ENCODE data around the gene SUB1. TPM values are rescaled to one million over a fixed set of nuclear protein-coding genes. Genes with fewer than 3 reads are reported as not detected.
"Not testable (repeated sequence)": the region's sequence is repeated elsewhere in the genome, so short reads cannot be mapped to it uniquely, and the experiment has no call there.

Gene SUB1
- polyA plus RNA-seq (2014; cell fraction: cytosol; rRNA removed), result 158 and 203 TPM in 2 replicates
- 153 and 259 TPM in 2 replicates for polyA plus RNA-seq (2014; cell fraction: nucleus; rRNA removed)

GRCh38 chr5:32585446-32586275, at the start of gene SUB1:
Gene SUB1, plus strand, starts transcription at chr5:32585557. Its CDS starts 2,956 bp downstream, at chr5:32588513.
- peak; percentile 94 for DNase-seq (ENCODE audit: low spot score)

GRCh38 chr5:32536246-32536645, 49.1 kb upstream of the SUB1 start:
- no peak for DNase-seq (ENCODE audit: low spot score)

- not testable (repeated sequence) for DNase-seq (ENCODE audit: low spot score)
These were observed 47.8 kb upstream of the SUB1 start for GRCh38 chr5:32537437-32538029.

- DNase-seq (ENCODE audit: low spot score), result no peak
These were observed 47.3 kb upstream of the SUB1 start for GRCh38 chr5:32538031-32538547.

- DNase-seq (ENCODE audit: low spot score), result no peak
These were observed 45.1 kb upstream of the SUB1 start for GRCh38 chr5:32539981-32540845.

GRCh38 chr5:32541241-32541640, 44.1 kb upstream of the SUB1 start:
- no peak for DNase-seq (ENCODE audit: low spot score)

GRCh38 chr5:32542216-32543059, 42.9 kb upstream of the SUB1 start:
- no peak for DNase-seq (ENCODE audit: low spot score)

- DNase-seq (ENCODE audit: low spot score), result no peak
These were observed 42.1 kb upstream of the SUB1 start for GRCh38 chr5:32543291-32543690.

GRCh38 chr5:32545102-32545800, 40.1 kb upstream of the SUB1 start:
- DNase-seq (ENCODE audit: low spot score), result no peak

GRCh38 chr5:32551194-32551593, 34.2 kb upstream of the SUB1 start:
- no peak for DNase-seq (ENCODE audit: low spot score)

GRCh38 chr5:32551865-32552264, 33.5 kb upstream of the SUB1 start:
- no peak for DNase-seq (ENCODE audit: low spot score)

- DNase-seq (ENCODE audit: low spot score), result not testable (repeated sequence)
These were observed 32.9 kb upstream of the SUB1 start for GRCh38 chr5:32552491-32552890.

GRCh38 chr5:32552936-32553335, 32.4 kb upstream of the SUB1 start:
- no peak for DNase-seq (ENCODE audit: low spot score)

GRCh38 chr5:32554181-32554780, 31.1 kb upstream of the SUB1 start:
- not testable (repeated sequence) for DNase-seq (ENCODE audit: low spot score)

- not testable (repeated sequence) for DNase-seq (ENCODE audit: low spot score)
These were observed 28.8 kb upstream of the SUB1 start for GRCh38 chr5:32556543-32556942.

- DNase-seq (ENCODE audit: low spot score), result no peak
These were observed 25.9 kb upstream of the SUB1 start for GRCh38 chr5:32559411-32559810.

- DNase-seq (ENCODE audit: low spot score), result peak; percentile 23
These were observed 25.4 kb upstream of the SUB1 start for GRCh38 chr5:32559921-32560320.

GRCh38 chr5:32562056-32562455, 23.3 kb upstream of the SUB1 start:
- no peak for DNase-seq (ENCODE audit: low spot score)

- no peak for DNase-seq (ENCODE audit: low spot score)
These were observed 22.5 kb upstream of the SUB1 start for GRCh38 chr5:32562843-32563242.

- no peak for DNase-seq (ENCODE audit: low spot score)
These were observed 21.7 kb upstream of the SUB1 start for GRCh38 chr5:32563614-32564013.
